HepG2 (cell line): Measurements from ENCODE around the gene WNT1. TPM values are rescaled to one million over a fixed set of nuclear protein-coding genes. Genes with fewer than 3 reads are reported as not detected.
A peak's percentile ranks its signal among the peaks of the same experiment; 100 is the strongest.

Source experiments
- CENPT ChIP-seq: sonication (generic); formaldehyde crosslinking; IDR thresholded peaks from 2 replicates; pipeline ENCODE4 v1.8.0; 2022; ENCODE audit warnings: low read depth, mild to moderate bottlenecking, moderate library complexity, missing genetic modification reagents
- DR1 ChIP-seq: sonication (generic); formaldehyde crosslinking; IDR thresholded peaks from 2 replicates; pipeline ENCODE4 v1.8.0; 2021; ENCODE audit warnings: mild to moderate bottlenecking, missing genetic modification reagents, inconsistent platforms
- GRHL1 ChIP-seq: sonication (generic); formaldehyde crosslinking; conservative IDR thresholded peaks from 2 replicates; pipeline ENCODE4 v1.8.0; 2022; ENCODE audit warnings: missing genetic modification reagents
- HIC2 ChIP-seq: sonication (generic); formaldehyde crosslinking; IDR thresholded peaks from 2 replicates; pipeline ENCODE4 v1.9.0; 2022; ENCODE audit warnings: low read depth, missing genetic modification reagents
- LRRFIP1 ChIP-seq: sonication (generic); formaldehyde crosslinking; conservative IDR thresholded peaks from 2 replicates; pipeline ENCODE4 v1.4.0; 2020; ENCODE audit warnings: missing genetic modification reagents
- PREB ChIP-seq: sonication (generic); formaldehyde crosslinking; IDR thresholded peaks from 2 replicates; pipeline ENCODE4 v1.4.0; 2020; ENCODE audit warnings: missing genetic modification reagents
- ZBTB26 ChIP-seq: IDR thresholded peaks from 2 replicates; pipeline ENCODE4 v1.6.1; 2016; ENCODE audit warnings: missing compliant biosample characterization, missing genetic modification reagents, borderline replicate concordance
- ZNF136 ChIP-seq: sonication (generic); formaldehyde crosslinking; IDR thresholded peaks from 2 replicates; pipeline ENCODE4 v1.8.1; 2022; ENCODE audit warnings: low read depth, mild to moderate bottlenecking, moderate library complexity, missing genetic modification reagents
- ZNF142 ChIP-seq: sonication (generic); formaldehyde crosslinking; IDR thresholded peaks from 2 replicates; pipeline ENCODE4 v1.4.0; 2020; ENCODE audit warnings: missing genetic modification reagents
- ZNF572 ChIP-seq: sonication (generic); formaldehyde crosslinking; IDR thresholded peaks from 2 replicates; pipeline ENCODE4 v1.5.1; 2020; ENCODE audit warnings: mild to moderate bottlenecking, missing genetic modification reagents
- ZNF616 ChIP-seq: sonication (generic); formaldehyde crosslinking; IDR thresholded peaks from 2 replicates; pipeline ENCODE4 v1.5.0; 2020; ENCODE audit warnings: low read depth, mild to moderate bottlenecking, missing genetic modification reagents
- ZNF713 ChIP-seq: sonication (generic); formaldehyde crosslinking; IDR thresholded peaks from 2 replicates; pipeline ENCODE4 v1.4.0; 2020; ENCODE audit warnings: mild to moderate bottlenecking, missing genetic modification reagents
- polyA plus RNA-seq, 8 experiments: library from polyadenylated mRNA; depleted of rRNA in 3 of 8; stranded (reverse) in 7 of 8; unstranded in 1 of 8; fragments of >200 nt; fragmentation: Illumina TruSeq in 4 of 8; extraction: Trizol in 4 of 8; gene quantifications; 2 replicates each; pipeline versions ENCODE4 v1.2.1 to v1.2.3, GENCODE V29; 2011 to 2016; ENCODE audit warnings: low read depth in 4 of 8, missing spikeins in 1 of 8, mixed read lengths in 1 of 8; ENCODE audit not compliant: insufficient read depth in 1 of 8
- total RNA-seq, 5 experiments: library from RNA; depleted of rRNA; stranded (reverse); fragments of >200 nt; fragmentation: Illumina TruSeq; extraction: Trizol; gene quantifications; 2 replicates each; pipeline ENCODE4 v1.2.3, GENCODE V29; 2016; ENCODE audit warnings: low read depth in 1 of 5

The WNT1 gene
- total and polyA plus RNA-seq, 2 of the 13 experiments (the other 11 are each of a cell fraction or from before 2014, with no cell fraction given) = not detected

- peak; percentile 23; the same call in 1 of the 2 replicates for TF ChIP-seq PREB (CRISPR knock-in tag)
- TF ChIP-seq ZNF136 (CRISPR knock-in tag) = 0 out of 2 replicates have a peak, but pooled peaks have one; percentile 93
- no peak for TF ChIP-seq ZNF713 (CRISPR knock-in tag)
- 0 out of 2 replicates have a peak, but pooled peaks have one; percentile 48 for TF ChIP-seq ZNF572
- TF ChIP-seq CENPT (CRISPR knock-in tag) = no peak; the same call in 1 of the 2 replicates
- no peak for TF ChIP-seq LRRFIP1 (CRISPR knock-in tag)
- TF ChIP-seq HIC2 = 0 out of 2 replicates have a peak, but pooled peaks have one; percentile 54
- peak; percentile 95 for TF ChIP-seq ZNF616 (CRISPR knock-in tag)
- TF ChIP-seq ZNF142 = peak; percentile 66; the same call in 1 of the 2 replicates
- TF ChIP-seq DR1 = peak; percentile 39; the same call in 1 of the 2 replicates
- TF ChIP-seq ZBTB26 = no peak
- TF ChIP-seq GRHL1 (CRISPR knock-in tag) = no peak
Measured at GRCh38 chr12:48998497-48999353, 20.6 kb downstream of the WNT1 start (continued).
